Neuronal stem cell (in vitro differentiated cells): ENCODE measurements around the gene LAMA2.
"Not testable (repeated sequence)": the region's sequence is repeated elsewhere in the genome, so short reads cannot be mapped to it uniquely, and the experiment has no call there.

Experiments used
- DNase-seq: peaks from one replicate; pipeline ENCODE4 v3.0.0-alpha.2; 2013; ENCODE audit warnings: low spot score
- H2AFZ ChIP-seq: one replicate; pipeline ENCODE4 v1.6.1; 2013; ENCODE audit warnings: mild to moderate bottlenecking, low read length, inconsistent platforms
- H2AK5ac ChIP-seq: 2 replicates; pipeline ENCODE4 v1.6.1; 2013; ENCODE audit warnings: low read depth, mild to moderate bottlenecking, inconsistent platforms, low read length, moderate library complexity, mixed read lengths
- H2BK120ac ChIP-seq: 2 replicates; pipeline ENCODE4 v1.6.1; 2013; ENCODE audit warnings: low read depth, mild to moderate bottlenecking, inconsistent platforms, low read length, moderate library complexity, mixed read lengths
- H2BK12ac ChIP-seq: one replicate; pipeline ENCODE4 v1.6.1; 2013; ENCODE audit warnings: low read length, inconsistent platforms
- H2BK15ac ChIP-seq: 2 replicates; pipeline ENCODE4 v1.6.1; 2013; ENCODE audit warnings: mild to moderate bottlenecking, low read length, inconsistent platforms, mixed read lengths
- H2BK5ac ChIP-seq: one replicate; pipeline ENCODE4 v1.6.1; 2013; ENCODE audit warnings: inconsistent platforms, mild to moderate bottlenecking, low read length, moderate library complexity
- H3K14ac ChIP-seq: one replicate; pipeline ENCODE4 v1.6.1; 2013; ENCODE audit warnings: low read length, inconsistent platforms
- H3K18ac ChIP-seq: 2 replicates; pipeline ENCODE4 v1.6.1; 2013; ENCODE audit warnings: low read length, inconsistent platforms
- H3K23ac ChIP-seq: 2 replicates; pipeline ENCODE4 v1.6.1; 2013; ENCODE audit warnings: low read depth, mild to moderate bottlenecking, mixed read lengths, low read length, inconsistent platforms; ENCODE audit not compliant: poor library complexity
- H3K27ac ChIP-seq: replicated peaks from 3 replicates; pipeline ENCODE4 v1.5.1; 2013; ENCODE audit warnings: low read length, inconsistent platforms
- H3K27me3 ChIP-seq, 3 experiments: 2 replicates each; pipeline ENCODE4 v1.6.1; 2013; ENCODE audit warnings: low read length in 3 of 3, mild to moderate bottlenecking in 2 of 3, inconsistent platforms in 1 of 3, low read depth in 1 of 3, mixed read lengths in 1 of 3, moderate library complexity in 1 of 3; ENCODE audit not compliant: control insufficient read depth in 3 of 3, insufficient read depth in 3 of 3
- H3K36me3 ChIP-seq, 2 donors: replicated peaks in 1 of 2; 2 replicates each; pipeline ENCODE4 v1.6.1; 2013; ENCODE audit warnings: low read length in 2 of 2; ENCODE audit not compliant: control insufficient read depth in 2 of 2, insufficient read depth in 2 of 2
- H3K4ac ChIP-seq: 2 replicates; pipeline ENCODE4 v1.6.1; 2013; ENCODE audit warnings: inconsistent platforms, mild to moderate bottlenecking, low read length, moderate library complexity
- H3K4me1 ChIP-seq, 2 donors: 1 replicate in 1 of 2; 2 replicates in 1 of 2; pipeline ENCODE4 v1.6.1; 2013; ENCODE audit warnings: low read length in 2 of 2, low read depth in 1 of 2; ENCODE audit not compliant: control insufficient read depth in 2 of 2, insufficient read depth in 1 of 2
- H3K4me2 ChIP-seq: one replicate; pipeline ENCODE4 v1.6.1; 2013; ENCODE audit warnings: mild to moderate bottlenecking, low read length, inconsistent platforms; ENCODE audit not compliant: insufficient read depth, poor library complexity, severe bottlenecking
- H3K4me3 ChIP-seq, 2 donors: 2 replicates each; pipeline ENCODE4 v1.5.1; 2013; ENCODE audit warnings: low read length in 2 of 2, mild to moderate bottlenecking in 2 of 2, inconsistent platforms in 1 of 2, moderate library complexity in 1 of 2
- H3K79me1 ChIP-seq: one replicate; pipeline ENCODE4 v1.6.1; 2013; ENCODE audit warnings: low read depth, mild to moderate bottlenecking, inconsistent platforms, low read length, moderate library complexity
- H3K9ac ChIP-seq: one replicate; pipeline ENCODE4 v1.6.1; 2013; ENCODE audit warnings: mild to moderate bottlenecking, low read depth, low read length, inconsistent platforms; ENCODE audit not compliant: poor library complexity
- H3K9me3 ChIP-seq, 2 donors: replicated peaks in 1 of 2; 2 replicates each; pipeline versions ENCODE3 to v1.6.1; 2013; ENCODE audit warnings: low read length in 2 of 2, mild to moderate bottlenecking in 2 of 2, inconsistent platforms in 1 of 2, low read depth in 1 of 2, mixed read lengths in 1 of 2, moderate library complexity in 1 of 2; ENCODE audit not compliant: control insufficient read depth in 2 of 2, insufficient read depth in 1 of 2
- H4K8ac ChIP-seq: one replicate; pipeline ENCODE4 v1.6.1; 2013; ENCODE audit warnings: low read depth, mild to moderate bottlenecking, inconsistent platforms, low read length, moderate library complexity
- H4K91ac ChIP-seq: one replicate; pipeline ENCODE4 v1.6.1; 2013; ENCODE audit warnings: low read length, low read depth, mild to moderate bottlenecking, inconsistent platforms; ENCODE audit not compliant: poor library complexity
- WGBS, 2 donors: extraction: QIAGEN DNeasy Blood & Tissue Kit; methylation state at CpG; one replicate each; pipeline ENCODE4 v1.1.7; 2013; ENCODE audit warnings: missing lambda C conversion rate in 2 of 2, mixed read lengths in 1 of 2; ENCODE audit not compliant: insufficient read length in 2 of 2, insufficient replicate concordance in 1 of 2; ENCODE audit errors: extremely low coverage in 2 of 2; 5-methylcytosine and 5-hydroxymethylcytosine counted together

Gene LAMA2

DNA sequence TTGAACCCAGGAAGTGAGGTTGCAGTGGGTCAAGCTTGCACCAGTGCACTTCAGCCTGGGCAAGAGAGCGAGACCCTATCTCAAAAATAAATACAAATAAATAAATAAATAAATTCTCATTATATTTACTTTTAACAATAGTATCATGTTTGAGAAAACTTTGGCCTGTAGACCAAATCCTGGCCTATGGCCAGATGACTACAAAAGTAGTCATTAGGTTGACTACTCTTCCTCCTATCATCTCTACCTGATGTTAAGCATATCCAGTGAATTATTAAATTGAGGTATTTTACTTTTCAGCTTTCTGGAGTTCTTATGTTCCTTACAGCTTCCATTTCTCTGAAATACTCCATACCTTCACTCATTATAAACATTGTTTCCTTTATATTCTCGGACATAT is 280.6 kb downstream of the LAMA2 start:
- Histone ChIP-seq H3K4me1 (no peaks in the 10 kb centered on the region), H2BK120ac (no peak overlapping the region), H2BK12ac (no peak overlapping the region), H3K27me3 (no peaks in the 10 kb centered on the region), H2AFZ (no peak overlapping the region), H3K14ac (no peak overlapping the region), H2BK15ac (no peak overlapping the region), H3K9me3 (no peaks in the 10 kb centered on the region), H3K36me3 (no peaks in the 10 kb centered on the region), H3K4me3 (no peak overlapping the region), H2AK5ac (no peak overlapping the region), H4K8ac (no peak overlapping the region), H4K91ac (no peak overlapping the region), H3K9ac (no peak overlapping the region), H3K23ac (no peak overlapping the region), H3K4ac (no peak overlapping the region), H3K79me1 (no peaks in the 10 kb centered on the region), H3K27ac (no peak overlapping the region), H3K4me2 (no peak overlapping the region), H2BK5ac (no peak overlapping the region), H3K18ac (no peak overlapping the region)
- no peak for DNase-seq
- 100% methylated on average over 1 of the region's 2 CpGs; no CpG with 5 or more reads in 1 of the 2 donors for WGBS, 2 donors

DNA sequence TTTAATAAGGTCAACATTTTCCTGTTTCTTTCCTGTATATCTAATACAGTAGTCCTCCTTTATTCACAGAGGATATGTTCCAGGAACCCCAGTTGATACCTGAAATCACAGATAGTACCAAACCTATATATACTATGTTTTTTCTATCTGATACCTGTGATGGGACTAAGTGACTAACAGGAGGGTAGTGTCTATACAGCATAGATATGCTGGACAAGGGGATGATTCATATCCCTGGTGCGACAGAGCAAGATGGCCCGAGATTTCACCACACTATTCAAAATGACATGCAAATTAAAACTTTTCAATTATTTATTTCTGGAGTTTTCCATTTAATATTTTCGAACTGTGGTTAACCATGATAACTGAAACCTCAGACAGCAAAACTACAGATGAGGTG is 281.1 kb downstream of the LAMA2 start:
- no peak for DNase-seq
- Histone ChIP-seq H3K9me3 (no peaks in the 10 kb centered on the region), H3K14ac (no peak overlapping the region), H3K4ac (no peak overlapping the region), H3K36me3 (no peaks in the 10 kb centered on the region), H2BK15ac (no peak overlapping the region), H3K4me2 (no peak overlapping the region), H2BK120ac (no peak overlapping the region), H2AK5ac (no peak overlapping the region), H2AFZ (no peak overlapping the region), H3K27ac (no peak overlapping the region), H3K23ac (no peak overlapping the region), H3K18ac (no peak overlapping the region), H3K9ac (no peak overlapping the region), H4K8ac (no peak overlapping the region), H3K79me1 (no peaks in the 10 kb centered on the region), H2BK5ac (no peak overlapping the region), H3K4me3 (no peak overlapping the region), H4K91ac (no peak overlapping the region), H3K4me1 (no peaks in the 10 kb centered on the region), H3K27me3 (no peaks in the 10 kb centered on the region), H2BK12ac (no peak overlapping the region)
- no CpG with 5 or more reads among the region's 3 CpGs for WGBS, 2 donors

GRCh38 chr6:129172279-129172995 is 289.5 kb downstream of the LAMA2 start:
- no CpG with 5 or more reads among the region's 20 CpGs for WGBS, 2 donors
- H3K14ac ChIP-seq, H3K9me3 ChIP-seq, H2BK120ac ChIP-seq, H3K4me1 ChIP-seq, H4K91ac ChIP-seq, H3K18ac ChIP-seq, H4K8ac ChIP-seq, DNase-seq, H2BK12ac ChIP-seq, H3K27ac ChIP-seq, H2AK5ac ChIP-seq, H2BK15ac ChIP-seq, H3K79me1 ChIP-seq, H3K36me3 ChIP-seq, H3K9ac ChIP-seq, H2BK5ac ChIP-seq, H3K27me3 ChIP-seq, H3K23ac ChIP-seq, H3K4ac ChIP-seq: not testable (repeated sequence)
- Histone ChIP-seq H3K4me3 (peak overlapping the region in 1 of 2 donors; percentile 75), H3K4me2 (peak overlapping the region; percentile 31), H2AFZ (peak overlapping the region; percentile 49)

GRCh38 chr6:129175066-129175465 is 292.1 kb downstream of the LAMA2 start:
- H3K27ac ChIP-seq = no peak overlapping the region
- H3K79me1 ChIP-seq = no peaks in the 10 kb centered on the region
- no peak overlapping the region for H2BK15ac ChIP-seq
- no peak overlapping the region for H3K18ac ChIP-seq
- no peak for DNase-seq
- no peaks in the 10 kb centered on the region for H3K4me1 ChIP-seq
- H2BK5ac ChIP-seq = no peak overlapping the region
- H3K9me3 ChIP-seq = no peaks in the 10 kb centered on the region
- H3K4me2 ChIP-seq = no peak overlapping the region
- H2BK12ac ChIP-seq = no peak overlapping the region
- WGBS, 2 donors = no CpG with 5 or more reads among the region's 1 CpG
- no peaks in the 10 kb centered on the region for H3K36me3 ChIP-seq
- no peak overlapping the region for H3K9ac ChIP-seq
- no peak overlapping the region for H3K4ac ChIP-seq
- no peak overlapping the region for H2BK120ac ChIP-seq
- H3K4me3 ChIP-seq = no peak overlapping the region
- no peak overlapping the region for H2AFZ ChIP-seq
- H2AK5ac ChIP-seq = no peak overlapping the region
- H3K27me3 ChIP-seq = no peaks in the 10 kb centered on the region
- H4K8ac ChIP-seq = no peak overlapping the region
- no peak overlapping the region for H4K91ac ChIP-seq
- H3K14ac ChIP-seq = no peak overlapping the region
- no peak overlapping the region for H3K23ac ChIP-seq
